Loucy (cell line): ENCODE results near the gene PARP14.

Experiments used
- H2AFZ ChIP-seq: fragments of 200-600 bp; sonication (generic); 2 replicates; pipeline ENCODE4 v1.6.0; 2016; ENCODE audit warnings: antibody characterized with exemption, mild to moderate bottlenecking, low read length, moderate library complexity
- H3F3A ChIP-seq: fragments of 200-600 bp; 2 replicates; pipeline ENCODE4 v1.6.0; 2016; ENCODE audit warnings: antibody characterized with exemption, low read depth, mild to moderate bottlenecking
- H3K27me3 ChIP-seq: fragments of 200-600 bp; sonication (generic); 2 replicates; pipeline ENCODE4 v1.6.1; 2014; ENCODE audit warnings: low read length, mild to moderate bottlenecking; ENCODE audit not compliant: insufficient read depth, poor library complexity, severe bottlenecking
- H3K36me3 ChIP-seq: fragments of 200-600 bp; sonication (generic); 2 replicates; pipeline ENCODE4 v1.6.1; 2016; ENCODE audit warnings: low read length; ENCODE audit not compliant: insufficient read depth
- H3K4me1 ChIP-seq: fragments of 200-600 bp; sonication (generic); 2 replicates; pipeline ENCODE4 v1.5.1; 2014; ENCODE audit warnings: low read length, mild to moderate bottlenecking; ENCODE audit not compliant: insufficient read depth, poor library complexity, severe bottlenecking
- H3K4me2 ChIP-seq: fragments of 200-600 bp; sonication (generic); 2 replicates; pipeline ENCODE4 v1.6.0; 2014; ENCODE audit warnings: antibody characterized with exemption, low read length, low read depth, mild to moderate bottlenecking; ENCODE audit not compliant: poor library complexity, severe bottlenecking
- H3K4me3 ChIP-seq: fragments of 200-600 bp; sonication (generic); 2 replicates; pipeline ENCODE4 v1.5.1; 2014; ENCODE audit warnings: low read length, mild to moderate bottlenecking, mixed read lengths; ENCODE audit not compliant: poor library complexity, severe bottlenecking
- H3K79me2 ChIP-seq: fragments of 200-600 bp; sonication (generic); 2 replicates; pipeline ENCODE4 v1.6.1; 2014; ENCODE audit warnings: low read length; ENCODE audit not compliant: insufficient read depth
- H3K9ac ChIP-seq: fragments of 200-600 bp; sonication (generic); 2 replicates; pipeline ENCODE4 v1.6.0; 2014; ENCODE audit warnings: mild to moderate bottlenecking, low read depth, low read length, moderate library complexity; ENCODE audit not compliant: poor library complexity, severe bottlenecking
- H3K9me2 ChIP-seq: fragments of 200-600 bp; sonication (generic); replicated peaks from 2 replicates; pipeline ENCODE4 v1.6.1; 2016; ENCODE audit warnings: low read depth, low read length, mixed read lengths
- H3K9me3 ChIP-seq: fragments of 200-600 bp; sonication (generic); 2 replicates; pipeline ENCODE4 v1.6.1; 2014; ENCODE audit warnings: mild to moderate bottlenecking, antibody characterized with exemption, low read length, low read depth; ENCODE audit not compliant: insufficient read depth
- H4K20me1 ChIP-seq: fragments of 200-600 bp; sonication (generic); 2 replicates; pipeline ENCODE4 v1.6.0; 2014; ENCODE audit warnings: antibody characterized with exemption, low read length, mild to moderate bottlenecking; ENCODE audit not compliant: insufficient read depth, poor library complexity, severe bottlenecking
- CTCF ChIP-seq: fragments of 200-600 bp; sonication (generic); conservative IDR thresholded peaks from 2 replicates; pipeline ENCODE4 v1.5.1; 2014; ENCODE audit warnings: mild to moderate bottlenecking, antibody characterized with exemption, low read length
- EZH2phosphoT487 ChIP-seq: fragments of 200-600 bp; IDR thresholded peaks from 2 replicates; pipeline ENCODE4 v1.6.1; 2018; ENCODE audit warnings: antibody characterized with exemption, mild to moderate bottlenecking, moderate library complexity, borderline replicate concordance

PARP14 gene

GRCh38 chr3:122680475-122681283 lies at the start of gene PARP14:
TSS of gene PARP14 (plus strand) at chr3:122680839. CDS start at chr3:122680884, 45 bp downstream.
- H3K4me2 ChIP-seq = peak within 1 kb of the TSS; percentile 96
- H3K36me3 ChIP-seq = no peaks in the 10 kb centered on the region
- H3K9me2 ChIP-seq = no peaks in the 10 kb centered on the region
- no peaks in the 10 kb centered on the region for H3K27me3 ChIP-seq
- H3K79me2 ChIP-seq = peaks cover 28% of the 10 kb centered on the region
- H2AFZ ChIP-seq = peak within 1 kb of the TSS; percentile 97
- H4K20me1 ChIP-seq = no peaks in the 10 kb centered on the region
- TF ChIP-seq CTCF (no peak), EZH2phosphoT487 (no peak)
- H3F3A ChIP-seq = no peaks in the 10 kb centered on the region
- peak within 1 kb of the TSS; percentile 98 for H3K4me3 ChIP-seq
- H3K9ac ChIP-seq = peak within 1 kb of the TSS; percentile 95
- H3K4me1 ChIP-seq = peaks cover 45% of the 10 kb centered on the region
- H3K9me3 ChIP-seq = no peaks in the 10 kb centered on the region

- H4K20me1 ChIP-seq = no peaks in the 10 kb centered on the region
- no peak overlapping the region for H3K4me3 ChIP-seq
- H3K27me3 ChIP-seq = no peaks in the 10 kb centered on the region
- H2AFZ ChIP-seq = no peak overlapping the region
- no peaks in the 10 kb centered on the region for H3K4me1 ChIP-seq
- no peaks in the 10 kb centered on the region for H3K36me3 ChIP-seq
- H3K9ac ChIP-seq = no peak overlapping the region
- no peaks in the 10 kb centered on the region for H3K9me3 ChIP-seq
- no peaks in the 10 kb centered on the region for H3F3A ChIP-seq
- no peaks in the 10 kb centered on the region for H3K9me2 ChIP-seq
- TF ChIP-seq EZH2phosphoT487 (no peak), CTCF (no peak)
- H3K79me2 ChIP-seq = no peaks in the 10 kb centered on the region
- H3K4me2 ChIP-seq = no peak overlapping the region
Observed at GRCh38 chr3:122635789-122636188, 44.9 kb upstream of the PARP14 start.

- H3K9me2 ChIP-seq = no peaks in the 10 kb centered on the region
- TF ChIP-seq CTCF (no peak), EZH2phosphoT487 (no peak)
- no peaks in the 10 kb centered on the region for H3K79me2 ChIP-seq
- no peaks in the 10 kb centered on the region for H3F3A ChIP-seq
- H3K4me2 ChIP-seq = no peak overlapping the region
- H3K4me3 ChIP-seq = no peak overlapping the region
- H2AFZ ChIP-seq = no peak overlapping the region
- H4K20me1 ChIP-seq = no peaks in the 10 kb centered on the region
- no peaks in the 10 kb centered on the region for H3K4me1 ChIP-seq
- H3K9ac ChIP-seq = no peak overlapping the region
- no peaks in the 10 kb centered on the region for H3K9me3 ChIP-seq
- no peaks in the 10 kb centered on the region for H3K36me3 ChIP-seq
- no peaks in the 10 kb centered on the region for H3K27me3 ChIP-seq
Observed at GRCh38 chr3:122636697-122637096, 43.9 kb upstream of the PARP14 start.
